BJ (cell line): ENCODE results near the gene GJB3. TPM values are rescaled to one million over a fixed set of nuclear protein-coding genes. Genes with fewer than 3 reads are reported as not detected.

Experiments used
- CTCF ChIA-PET: fragments of 350-600 bp; formaldehyde crosslinking; extraction: SDS; loops from one replicate; lab custom pipeline; 2021; ENCODE audit warnings: antibody characterized with exemption, inconsistent platforms; lab: Yijun Ruan, JAX
- POLR2A ChIA-PET: fragments of 300-600 bp; sonication (Branson Sonifier 250); formaldehyde crosslinking; extraction: SDS; loops from one replicate; lab custom pipeline; 2021; ENCODE audit warnings: antibody characterized with exemption; lab: Charles Lee
- DNase-seq: peaks from one replicate; pipeline ENCODE4 v3.0.0-alpha.2; 2011; ENCODE audit warnings: low read depth
- H3K27me3 ChIP-seq: 2 replicates; pipeline ENCODE4 v1.6.0; 2011; ENCODE audit warnings: low read length; ENCODE audit not compliant: control insufficient read depth, insufficient read depth
- H3K36me3 ChIP-seq: 2 replicates; pipeline ENCODE4 v1.5.1; 2011; ENCODE audit warnings: low read length; ENCODE audit not compliant: control insufficient read depth, insufficient read depth
- H3K4me3 ChIP-seq: 2 replicates; pipeline ENCODE4 v1.5.1; 2011; ENCODE audit warnings: low read depth, mild to moderate bottlenecking, control low read depth, low read length
- polyA plus RNA-seq: library from polyadenylated mRNA; depleted of rRNA; stranded (reverse); fragments of >200 nt; gene quantifications from 2 replicates; pipeline ENCODE4 v1.2.3, GENCODE V29; 2011
- TF ChIP-seq, protein P1 (sequence below): IDR thresholded peaks from 2 replicates; pipeline ENCODE4 v1.5.1; 2011; ENCODE audit warnings: low read depth, mild to moderate bottlenecking, control low read depth, inconsistent platforms, low read length, moderate library complexity; ENCODE audit not compliant: insufficient read depth

GJB3 gene
- polyA plus RNA-seq, 1 experiment = not detected

DNA sequence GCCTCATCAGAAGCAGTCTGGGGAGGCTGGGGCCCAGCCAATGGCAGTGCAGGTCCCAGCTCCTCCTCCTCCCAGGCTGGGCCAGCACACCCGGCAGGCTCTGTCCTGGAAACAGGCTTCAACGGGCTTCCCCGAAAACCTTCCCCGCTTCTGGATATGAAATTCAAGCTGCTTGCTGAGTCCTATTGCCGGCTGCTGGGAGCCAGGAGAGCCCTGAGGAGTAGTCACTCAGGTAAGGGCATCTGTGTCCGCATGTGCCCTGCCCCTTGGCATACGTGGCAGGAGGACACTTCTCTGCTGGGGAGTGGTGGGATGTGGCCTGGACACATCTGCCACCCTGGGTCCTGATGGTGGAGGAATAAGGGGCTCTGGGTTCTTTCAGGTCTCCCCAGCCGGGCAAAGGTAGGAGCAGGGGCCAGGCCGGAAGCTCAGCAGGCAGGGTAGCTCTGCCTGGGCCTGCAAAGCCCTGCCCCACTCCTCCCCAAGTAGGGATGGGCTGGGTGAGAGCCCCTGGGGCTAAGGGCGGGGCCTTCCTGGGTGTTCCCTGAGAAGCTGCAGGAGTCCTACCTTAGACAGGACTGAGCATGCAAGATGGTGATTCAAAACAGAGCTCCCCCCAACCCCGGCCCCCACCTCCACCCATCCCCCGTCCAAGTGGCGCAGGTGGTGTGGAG lies 25.9 kb upstream of the GJB3 start, which contains the start of gene GJB5:
GJB5 (plus strand) TSS at position 84 of the 674 bp plus-strand sequence. CDS start 2,284 bp downstream, outside the sequence.
- CTCF ChIA-PET = interaction anchor here (1.3 kb wide), 1 partner anchor 13 kb away, joined by 6 read pairs; no protein-coding TSS in a partner anchor
- POLR2A ChIA-PET = no interaction called here
- TF ChIP-seq, protein P1, sequence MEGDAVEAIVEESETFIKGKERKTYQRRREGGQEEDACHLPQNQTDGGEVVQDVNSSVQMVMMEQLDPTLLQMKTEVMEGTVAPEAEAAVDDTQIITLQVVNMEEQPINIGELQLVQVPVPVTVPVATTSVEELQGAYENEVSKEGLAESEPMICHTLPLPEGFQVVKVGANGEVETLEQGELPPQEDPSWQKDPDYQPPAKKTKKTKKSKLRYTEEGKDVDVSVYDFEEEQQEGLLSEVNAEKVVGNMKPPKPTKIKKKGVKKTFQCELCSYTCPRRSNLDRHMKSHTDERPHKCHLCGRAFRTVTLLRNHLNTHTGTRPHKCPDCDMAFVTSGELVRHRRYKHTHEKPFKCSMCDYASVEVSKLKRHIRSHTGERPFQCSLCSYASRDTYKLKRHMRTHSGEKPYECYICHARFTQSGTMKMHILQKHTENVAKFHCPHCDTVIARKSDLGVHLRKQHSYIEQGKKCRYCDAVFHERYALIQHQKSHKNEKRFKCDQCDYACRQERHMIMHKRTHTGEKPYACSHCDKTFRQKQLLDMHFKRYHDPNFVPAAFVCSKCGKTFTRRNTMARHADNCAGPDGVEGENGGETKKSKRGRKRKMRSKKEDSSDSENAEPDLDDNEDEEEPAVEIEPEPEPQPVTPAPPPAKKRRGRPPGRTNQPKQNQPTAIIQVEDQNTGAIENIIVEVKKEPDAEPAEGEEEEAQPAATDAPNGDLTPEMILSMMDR = no peak
- DNase-seq = no peak
- H3K4me3 ChIP-seq = no peak within 1 kb of the TSS
- H3K36me3 ChIP-seq = no peaks in the 10 kb centered on the region
- no peaks in the 10 kb centered on the region; the same call in 1 of the 2 replicates for H3K27me3 ChIP-seq

DNA sequence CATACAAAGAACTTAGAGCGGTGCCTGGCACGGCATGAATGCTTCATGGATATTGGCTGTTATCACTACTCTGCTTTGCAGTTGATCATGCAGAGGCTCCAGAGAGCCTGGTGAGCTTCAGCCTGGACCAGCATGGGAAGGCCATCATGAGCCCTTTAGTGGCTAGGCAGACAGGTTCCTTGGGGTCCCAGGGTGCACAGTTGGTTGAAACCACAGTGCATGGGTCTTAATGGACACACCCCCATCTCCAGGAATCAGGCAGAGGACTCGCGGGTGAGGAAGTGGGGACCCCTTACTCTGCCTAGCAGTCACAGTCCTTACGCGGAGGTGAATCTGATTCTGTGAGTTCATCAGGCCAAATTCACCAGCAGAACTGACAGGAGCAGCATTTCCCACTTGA lies 25.1 kb upstream of the GJB3 start:
- CTCF ChIA-PET = interaction anchor here (1.2 to 1.3 kb wide), 2 partner anchors 13 to 18 kb away, joined by 3 to 6 read pairs; no protein-coding TSS in a partner anchor
- DNase-seq = no peak
- POLR2A ChIA-PET = no interaction called here

DNA sequence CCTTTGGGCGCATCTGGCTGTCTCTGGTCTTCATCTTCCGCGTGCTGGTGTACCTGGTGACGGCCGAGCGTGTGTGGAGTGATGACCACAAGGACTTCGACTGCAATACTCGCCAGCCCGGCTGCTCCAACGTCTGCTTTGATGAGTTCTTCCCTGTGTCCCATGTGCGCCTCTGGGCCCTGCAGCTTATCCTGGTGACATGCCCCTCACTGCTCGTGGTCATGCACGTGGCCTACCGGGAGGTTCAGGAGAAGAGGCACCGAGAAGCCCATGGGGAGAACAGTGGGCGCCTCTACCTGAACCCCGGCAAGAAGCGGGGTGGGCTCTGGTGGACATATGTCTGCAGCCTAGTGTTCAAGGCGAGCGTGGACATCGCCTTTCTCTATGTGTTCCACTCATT lies 23.6 kb upstream of the GJB3 start:
- H3K27me3 ChIP-seq = no peaks in the 10 kb centered on the region; the same call in 1 of the 2 replicates
- TF ChIP-seq, protein P1 = no peak
- H3K36me3 ChIP-seq = no peaks in the 10 kb centered on the region
- DNase-seq = no peak
- no peak overlapping the region for H3K4me3 ChIP-seq
- CTCF ChIA-PET = interaction anchor here (1.2 to 3.7 kb wide), 2 partner anchors 14 to 17 kb away, joined by 3 to 19 read pairs; no protein-coding TSS in a partner anchor
- POLR2A ChIA-PET = no interaction called here

More for the DNA sequence above, 25.1 kb upstream of the GJB3 start:
- Histone ChIP-seq H3K4me3 (no peak overlapping the region), H3K36me3 (no peaks in the 10 kb centered on the region), H3K27me3 (no peaks in the 10 kb centered on the region; the same call in 1 of the 2 replicates)
- TF ChIP-seq, protein P1 = no peak

DNA sequence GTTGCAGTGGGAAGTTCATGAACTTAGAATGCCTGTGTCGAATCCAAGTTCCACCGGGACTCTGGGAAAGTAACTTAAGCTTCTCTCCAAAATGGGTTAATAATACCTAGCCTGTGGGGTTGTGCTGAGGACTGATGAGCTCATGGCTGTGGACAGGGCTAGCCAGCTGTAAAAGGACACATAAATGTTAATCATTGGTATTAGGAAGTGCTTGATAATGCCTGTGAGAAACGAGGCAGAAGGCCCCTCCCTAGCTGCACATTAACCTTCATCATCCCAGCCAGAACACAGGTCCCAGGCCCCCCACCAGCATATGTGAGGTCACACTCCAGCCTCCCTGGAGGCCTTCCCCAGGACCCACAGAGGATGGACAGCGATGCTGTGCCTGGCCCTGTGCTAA lies 22.3 kb upstream of the GJB3 start:
- no peaks in the 10 kb centered on the region; the same call in 1 of the 2 replicates for H3K27me3 ChIP-seq
- H3K36me3 ChIP-seq = no peaks in the 10 kb centered on the region
- TF ChIP-seq, protein P1 = no peak
- DNase-seq = no peak
- POLR2A ChIA-PET = no interaction called here
- CTCF ChIA-PET = interaction anchor here (1.5 to 3.7 kb wide), 2 partner anchors 15 to 94 kb away, joined by 3 to 19 read pairs; no protein-coding TSS in a partner anchor
- no peak overlapping the region for H3K4me3 ChIP-seq
